Progenitor cell of endocrine pancreas (in vitro differentiated cells): Measurements from ENCODE around the gene FLVCR1. TPM values are rescaled to one million over a fixed set of nuclear protein-coding genes. Genes with fewer than 3 reads are reported as not detected.
"Not testable (repeated sequence)": the region's sequence is repeated elsewhere in the genome, so short reads cannot be mapped to it uniquely, and the experiment has no call there.

Source experiments
- DNase-seq: peaks from one replicate; pipeline ENCODE4 v3.0.0; 2021; ENCODE audit warnings: low spot score; ENCODE audit not compliant: unreplicated experiment
- H3K27ac Mint-ChIP-seq: 2 replicates; pipeline ENCODE4 v1.8.0; 2021; ENCODE audit warnings: mild to moderate bottlenecking, moderate library complexity, mixed read lengths
- H3K27me3 Mint-ChIP-seq: 2 replicates; pipeline ENCODE4 v1.8.0; 2021; ENCODE audit warnings: mixed read lengths
- H3K36me3 Mint-ChIP-seq: 2 replicates; pipeline ENCODE4 v1.8.0; 2022; ENCODE audit warnings: mixed read lengths; ENCODE audit not compliant: insufficient read depth
- H3K4me1 Mint-ChIP-seq: 2 replicates; pipeline ENCODE4 v1.8.0; 2021; ENCODE audit warnings: low read depth, mixed read lengths
- H3K4me3 Mint-ChIP-seq: 2 replicates; pipeline ENCODE4 v1.8.0; 2021; ENCODE audit warnings: low read depth, mild to moderate bottlenecking, moderate library complexity, mixed read lengths
- H3K9me3 Mint-ChIP-seq: 2 replicates; pipeline ENCODE4 v1.8.0; 2021; ENCODE audit warnings: low read depth, mixed read lengths
- total RNA-seq: library from RNA; stranded (reverse); gene quantifications from 2 replicates; pipeline ENCODE4 v1.2.1, GENCODE V29; 2021
- TF ChIP-seq, protein P1 (sequence below): fragments of 200-600 bp; sonication (generic); IDR thresholded peaks from one replicate; pipeline ENCODE4 v1.5.0; 2021; ENCODE audit warnings: antibody characterized with exemption, mild to moderate bottlenecking; ENCODE audit not compliant: unreplicated experiment

The FLVCR1 gene
- total RNA-seq, 1 donor from 2014 or later: 31.4 TPM

DNA sequence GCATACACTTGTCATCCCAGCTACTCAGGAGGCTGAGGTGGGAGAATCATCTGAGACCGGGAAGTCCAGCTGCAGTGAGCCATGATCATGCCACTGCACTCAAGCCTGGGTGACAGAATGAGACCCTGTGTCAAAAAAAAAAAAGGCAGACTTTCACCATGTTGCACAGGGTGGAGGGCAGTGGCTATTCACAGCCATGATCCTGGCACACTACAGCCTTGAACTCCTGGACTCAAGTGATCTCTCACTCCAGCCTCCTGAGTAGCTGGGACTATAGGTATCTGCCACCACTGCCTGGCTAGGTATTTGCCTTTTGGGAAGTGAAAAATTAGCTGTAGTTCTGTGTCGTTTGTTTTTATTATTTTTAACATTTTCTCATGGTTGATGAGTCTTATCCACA lies 29.7 kb upstream of the FLVCR1 start:
- Mint-ChIP-seq H3K4me1 (peaks cover 7% of the 10 kb centered on the region), H3K9me3 (peaks cover 13% of the 10 kb centered on the region), H3K4me3 (no peak overlapping the region), H3K27me3 (no peaks in the 10 kb centered on the region), H3K36me3 (peaks cover 9% of the 10 kb centered on the region), H3K27ac (no peak overlapping the region)
- DNase-seq: no peak
- TF ChIP-seq, protein P1, sequence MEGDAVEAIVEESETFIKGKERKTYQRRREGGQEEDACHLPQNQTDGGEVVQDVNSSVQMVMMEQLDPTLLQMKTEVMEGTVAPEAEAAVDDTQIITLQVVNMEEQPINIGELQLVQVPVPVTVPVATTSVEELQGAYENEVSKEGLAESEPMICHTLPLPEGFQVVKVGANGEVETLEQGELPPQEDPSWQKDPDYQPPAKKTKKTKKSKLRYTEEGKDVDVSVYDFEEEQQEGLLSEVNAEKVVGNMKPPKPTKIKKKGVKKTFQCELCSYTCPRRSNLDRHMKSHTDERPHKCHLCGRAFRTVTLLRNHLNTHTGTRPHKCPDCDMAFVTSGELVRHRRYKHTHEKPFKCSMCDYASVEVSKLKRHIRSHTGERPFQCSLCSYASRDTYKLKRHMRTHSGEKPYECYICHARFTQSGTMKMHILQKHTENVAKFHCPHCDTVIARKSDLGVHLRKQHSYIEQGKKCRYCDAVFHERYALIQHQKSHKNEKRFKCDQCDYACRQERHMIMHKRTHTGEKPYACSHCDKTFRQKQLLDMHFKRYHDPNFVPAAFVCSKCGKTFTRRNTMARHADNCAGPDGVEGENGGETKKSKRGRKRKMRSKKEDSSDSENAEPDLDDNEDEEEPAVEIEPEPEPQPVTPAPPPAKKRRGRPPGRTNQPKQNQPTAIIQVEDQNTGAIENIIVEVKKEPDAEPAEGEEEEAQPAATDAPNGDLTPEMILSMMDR: no peak

DNA sequence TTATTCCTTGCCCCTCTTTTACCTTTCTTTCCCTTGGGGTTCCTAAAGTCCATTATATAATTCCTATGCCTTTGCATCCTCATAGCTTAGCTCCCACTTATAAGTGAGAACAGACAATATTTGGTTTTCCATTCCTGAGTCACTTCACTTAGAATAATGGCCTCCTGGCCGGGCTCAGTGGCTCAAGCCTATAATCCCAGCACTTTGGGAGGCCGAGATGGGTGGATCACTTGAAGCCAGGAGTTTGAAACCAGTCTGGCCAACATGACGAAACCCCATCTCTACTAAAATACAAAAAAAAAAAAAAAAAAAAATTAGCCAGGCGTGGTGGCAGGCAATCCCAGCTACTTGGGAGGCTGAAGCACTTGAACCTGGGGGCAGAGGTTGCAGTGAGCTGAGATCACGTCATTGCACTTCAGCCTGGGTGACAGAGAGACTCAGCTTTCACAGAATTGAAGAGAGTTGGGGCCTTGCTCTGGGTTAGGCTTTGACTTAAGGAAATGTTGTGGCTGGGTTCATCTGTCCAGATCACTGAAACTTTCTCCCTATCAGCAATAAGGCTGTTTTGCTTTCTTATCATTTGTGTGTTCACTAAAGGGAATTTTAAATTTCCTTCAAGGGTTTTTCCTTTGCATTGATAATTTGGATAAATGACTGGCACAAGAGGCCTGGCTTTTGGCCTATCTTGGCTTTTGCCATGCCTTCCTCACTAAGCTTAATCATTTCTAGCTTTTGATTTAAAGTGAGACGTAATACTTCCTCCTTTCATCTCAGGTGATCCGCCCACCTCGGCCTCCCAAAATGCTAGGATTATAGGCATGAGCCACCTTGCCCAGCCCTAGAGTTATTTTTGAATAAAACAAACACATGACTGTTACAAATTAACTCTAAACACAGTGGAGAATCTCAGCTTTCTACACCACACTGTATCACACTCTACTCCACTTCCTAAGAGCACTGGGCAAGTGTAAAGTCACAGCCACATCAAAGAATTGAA lies 24.6 kb upstream of the FLVCR1 start:
- H3K36me3 Mint-ChIP-seq, DNase-seq, H3K27me3 Mint-ChIP-seq, H3K4me3 Mint-ChIP-seq, H3K9me3 Mint-ChIP-seq: not testable (repeated sequence)
- peaks cover 11% of the 10 kb centered on the region for H3K4me1 Mint-ChIP-seq
- H3K27ac Mint-ChIP-seq: peak overlapping the region; percentile 37

DNA sequence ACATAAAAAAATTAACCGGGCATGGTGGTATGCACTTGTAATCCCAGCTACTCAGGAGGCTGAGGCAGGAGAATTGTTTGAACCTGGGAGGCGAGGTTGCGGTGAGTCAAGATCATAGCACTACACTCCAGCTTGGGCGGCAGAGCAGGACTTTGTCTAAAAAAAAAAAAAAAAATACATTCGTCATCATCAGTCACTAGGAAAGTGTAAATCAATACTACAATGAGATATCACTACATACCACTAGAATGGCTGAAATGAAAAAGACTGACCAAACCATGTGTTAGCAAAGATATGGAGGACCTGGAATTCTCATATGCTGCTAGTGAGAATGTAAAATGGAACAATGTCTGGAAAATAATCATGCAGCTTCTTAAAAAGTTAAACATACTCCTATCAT lies 19.9 kb upstream of the FLVCR1 start:
- TF ChIP-seq, protein P1: no peak
- Mint-ChIP-seq H3K4me3 (no peak overlapping the region), H3K27ac (no peak overlapping the region), H3K4me1 (peaks cover 11% of the 10 kb centered on the region), H3K9me3 (no peaks in the 10 kb centered on the region), H3K27me3 (no peaks in the 10 kb centered on the region), H3K36me3 (no peaks in the 10 kb centered on the region)
- DNase-seq: no peak

DNA sequence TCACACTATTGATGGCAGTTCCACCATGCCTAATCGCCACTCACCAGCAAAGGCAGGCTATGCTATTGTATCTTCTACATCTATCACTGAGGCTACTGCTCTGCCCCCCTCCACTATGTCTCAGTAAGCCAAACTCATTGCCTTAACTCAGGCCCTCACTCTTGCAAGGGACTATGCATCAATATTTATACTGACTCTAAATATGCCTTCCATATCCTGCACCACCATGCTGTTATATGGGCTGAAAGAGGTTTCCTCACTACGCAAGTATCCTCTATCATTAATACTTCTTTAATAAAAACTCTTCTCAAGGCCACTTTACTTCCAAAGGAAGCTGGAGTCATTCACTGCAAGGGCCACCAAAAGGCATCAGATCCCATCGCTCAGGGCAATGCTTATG lies 13.6 kb upstream of the FLVCR1 start:
- H3K36me3 Mint-ChIP-seq, H3K9me3 Mint-ChIP-seq, H3K27me3 Mint-ChIP-seq, DNase-seq, H3K4me3 Mint-ChIP-seq, H3K27ac Mint-ChIP-seq, H3K4me1 Mint-ChIP-seq: not testable (repeated sequence)

DNA sequence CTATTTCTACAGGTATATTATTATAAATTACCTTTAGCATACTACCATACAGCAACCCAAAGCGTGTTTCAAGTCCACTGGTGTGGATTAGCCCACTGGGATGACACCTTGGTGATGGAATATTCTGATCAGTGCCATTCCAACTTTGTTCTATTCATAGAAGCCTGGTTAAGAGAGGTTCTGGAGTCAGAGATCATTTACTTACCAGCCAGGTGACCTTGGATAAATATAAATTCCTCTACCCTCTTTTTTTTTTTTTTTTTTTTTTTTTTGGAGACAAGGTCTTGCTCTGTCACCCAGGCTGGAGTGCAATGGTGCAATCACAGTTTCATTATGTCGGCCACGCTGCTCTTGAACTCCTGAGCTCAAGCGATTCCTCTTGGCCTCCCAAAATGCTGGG lies 10.5 kb upstream of the FLVCR1 start, which contains the start of gene SPATA45:
TSS of gene SPATA45 (minus strand) at position 101 of the 400 bp plus-strand sequence. CDS start 11,500 bp downstream, outside the sequence.
- H3K27me3 Mint-ChIP-seq: no peaks in the 10 kb centered on the region
- H3K27ac Mint-ChIP-seq: no peak within 1 kb of the TSS
- H3K4me3 Mint-ChIP-seq: no peak within 1 kb of the TSS
- H3K36me3 Mint-ChIP-seq: peaks cover 2% of the 10 kb centered on the region
- DNase-seq: no peak
- no peaks in the 10 kb centered on the region for H3K9me3 Mint-ChIP-seq
- TF ChIP-seq, protein P1: no peak
- H3K4me1 Mint-ChIP-seq: no peaks in the 10 kb centered on the region

DNA sequence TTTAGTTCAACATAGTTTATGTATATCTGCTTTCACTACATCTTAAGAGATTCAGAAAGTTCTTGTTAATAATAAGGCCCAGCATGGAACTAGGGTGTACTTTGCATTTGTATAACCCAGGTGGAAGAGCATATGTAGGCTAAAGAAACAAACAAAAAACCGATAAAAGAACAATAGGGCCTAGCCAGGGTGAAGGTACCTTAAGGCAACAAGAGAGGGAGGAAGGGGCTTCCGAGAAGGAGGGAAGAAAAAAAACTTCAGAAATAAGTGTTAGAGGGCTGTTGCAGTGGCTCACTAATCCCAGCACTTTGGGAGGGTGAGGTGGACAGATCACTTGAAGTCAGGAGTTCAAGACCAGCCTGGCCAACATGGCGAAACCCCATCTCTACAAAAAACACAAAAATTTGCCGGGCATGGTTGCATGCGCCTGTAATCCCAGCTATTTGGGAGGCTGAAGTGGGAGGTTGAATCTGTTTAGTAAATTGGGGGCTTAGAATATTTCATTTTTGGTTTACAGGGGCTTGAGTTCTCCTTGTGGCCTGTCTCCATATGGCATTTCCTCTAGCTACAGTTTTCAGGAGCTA lies 5.9 kb upstream of the FLVCR1 start:
- Mint-ChIP-seq H3K4me3 (no peak overlapping the region), H3K36me3 (peaks cover 4% of the 10 kb centered on the region), H3K9me3 (no peaks in the 10 kb centered on the region), H3K4me1 (no peaks in the 10 kb centered on the region), H3K27ac (no peak overlapping the region), H3K27me3 (no peaks in the 10 kb centered on the region)
- DNase-seq: no peak
- TF ChIP-seq, protein P1: no peak
